GM18520 (cell line): ENCODE results near the gene GPC5.
"Not testable (repeated sequence)": the region's sequence is repeated elsewhere in the genome, so short reads cannot be mapped to it uniquely, and the experiment has no call there.

Source experiments
- ATAC-seq: cut with Tn5 transposase; IDR thresholded peaks from one replicate; pipeline ENCODE4 v1.9.1; 2021; ENCODE audit not compliant: unreplicated experiment

GPC5 gene

DNA sequence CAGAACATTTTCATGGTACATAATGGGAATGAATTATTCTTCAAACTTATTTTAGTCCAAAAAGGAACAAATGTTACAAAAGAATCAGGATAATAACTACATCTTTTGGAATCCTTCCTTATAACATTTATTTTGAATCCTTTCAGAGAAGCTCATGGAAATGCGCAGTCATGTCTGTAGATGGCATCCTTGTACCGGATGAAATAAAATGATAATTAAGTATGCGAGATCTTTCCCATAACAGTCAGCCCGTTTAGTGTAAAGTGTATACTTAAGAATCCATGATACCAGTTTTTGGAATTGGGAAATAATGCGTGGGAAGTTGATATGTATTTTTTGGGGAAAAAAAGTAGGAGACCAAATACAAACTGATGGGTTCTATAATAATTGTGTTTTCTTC is 418.8 kb downstream of the GPC5 start:
- no peak for ATAC-seq

DNA sequence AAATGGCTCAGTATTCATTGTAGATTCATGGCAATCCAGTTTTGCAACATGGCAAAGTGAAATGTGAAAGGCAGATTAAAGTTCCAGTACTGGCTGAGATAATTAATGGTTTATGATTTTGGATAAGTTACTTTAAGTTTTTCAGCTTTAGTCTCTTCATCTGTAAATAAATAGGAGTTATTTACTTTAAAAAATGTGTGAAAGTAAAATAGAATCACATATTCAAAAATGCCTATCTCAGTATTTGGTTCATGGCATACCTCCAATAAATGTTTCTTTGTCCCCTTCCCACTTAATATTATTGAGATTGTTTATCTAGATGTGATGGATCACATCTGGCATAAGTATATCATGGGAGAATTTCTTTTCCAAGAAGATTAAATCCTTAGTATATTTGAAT is 426.0 kb downstream of the GPC5 start:
- no peak for ATAC-seq

GRCh38 chr13:91825516-91825915 is 427.1 kb downstream of the GPC5 start:
- no peak for ATAC-seq

DNA sequence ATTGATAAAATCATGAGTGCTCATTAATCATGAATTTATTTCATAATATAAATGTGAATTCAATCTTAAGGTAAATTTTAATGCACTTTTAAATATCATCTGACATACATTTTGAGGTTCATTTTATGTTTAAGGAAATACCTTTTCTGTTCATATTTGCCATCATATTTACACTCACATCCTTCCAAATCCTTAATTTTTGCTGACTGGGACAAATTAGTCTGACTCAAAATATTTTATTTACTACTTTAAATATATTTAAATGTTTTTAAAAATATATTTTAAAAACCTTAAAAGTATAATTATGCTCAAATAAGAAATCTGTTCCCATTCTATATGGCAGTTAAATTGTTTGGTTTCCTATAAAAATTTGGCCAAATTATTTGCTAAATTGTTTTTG is 438.1 kb downstream of the GPC5 start:
- no peak for ATAC-seq

DNA sequence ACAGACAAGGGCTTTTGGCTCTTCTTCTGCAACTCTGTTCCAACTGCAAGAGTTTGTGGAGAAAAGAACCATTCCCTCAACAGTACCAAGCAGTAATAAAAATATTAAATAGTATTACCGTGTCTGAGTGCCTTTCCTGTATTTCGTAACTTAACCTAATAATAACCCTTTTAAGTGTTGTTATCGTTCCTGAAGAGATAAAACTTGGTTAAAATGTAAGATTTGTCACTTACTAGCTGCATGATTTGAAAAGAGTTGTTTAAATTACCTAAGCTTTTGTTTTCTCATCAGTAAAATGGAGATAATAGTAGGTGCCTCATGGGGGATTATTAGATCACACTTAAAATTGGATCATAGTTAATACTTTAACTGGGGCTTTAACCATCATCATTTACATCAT is 447.2 kb downstream of the GPC5 start:
- no peak for ATAC-seq

- ATAC-seq: no peak
Observed at GRCh38 chr13:91863699-91864098, 465.3 kb downstream of the GPC5 start.

GRCh38 chr13:91868351-91868750 is 469.9 kb downstream of the GPC5 start:
- ATAC-seq: no peak

DNA sequence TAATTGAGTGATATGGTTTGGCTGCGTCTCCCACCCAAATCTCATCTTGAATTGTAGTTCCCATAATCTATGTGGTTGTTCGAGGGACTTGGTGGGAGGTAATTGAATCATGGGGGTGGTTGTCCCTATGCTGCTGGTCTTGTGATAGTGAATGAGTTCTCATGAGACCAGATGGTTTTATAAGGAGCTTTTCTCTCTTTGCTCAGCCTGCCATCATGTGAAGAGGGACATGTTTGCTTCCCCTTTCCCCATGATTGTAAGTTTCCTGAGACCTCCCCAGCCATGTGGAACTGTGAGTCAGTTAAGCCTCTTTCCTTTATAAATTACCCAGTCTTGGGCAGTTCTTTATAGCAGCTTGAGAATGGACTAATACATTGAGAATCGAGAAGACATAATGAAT is 480.1 kb downstream of the GPC5 start:
- no peak for ATAC-seq

GRCh38 chr13:91879360-91879759 is 480.9 kb downstream of the GPC5 start:
- ATAC-seq: no peak

DNA sequence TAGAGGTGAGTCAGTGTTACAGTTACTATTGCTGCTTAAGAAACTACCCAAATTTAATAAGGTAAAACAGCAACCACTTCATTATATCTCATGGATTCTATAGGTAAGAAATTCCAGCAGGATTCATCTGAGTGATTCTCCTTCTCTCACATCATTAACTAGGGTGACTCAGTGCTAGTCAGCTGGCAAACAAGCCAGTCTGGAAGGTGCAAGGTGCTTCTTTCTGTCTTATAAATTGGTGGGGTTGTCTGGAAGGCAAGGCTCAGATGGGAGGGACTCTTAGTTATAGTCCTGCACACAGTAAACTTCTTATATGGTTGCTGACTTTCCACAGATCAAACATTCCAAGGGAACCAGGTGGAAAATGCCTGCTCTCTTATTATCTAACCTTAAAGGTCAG is 484.5 kb downstream of the GPC5 start:
- ATAC-seq: no peak

- ATAC-seq: no peak
Observed at GRCh38 chr13:91889641-91890040, 491.2 kb downstream of the GPC5 start.

DNA sequence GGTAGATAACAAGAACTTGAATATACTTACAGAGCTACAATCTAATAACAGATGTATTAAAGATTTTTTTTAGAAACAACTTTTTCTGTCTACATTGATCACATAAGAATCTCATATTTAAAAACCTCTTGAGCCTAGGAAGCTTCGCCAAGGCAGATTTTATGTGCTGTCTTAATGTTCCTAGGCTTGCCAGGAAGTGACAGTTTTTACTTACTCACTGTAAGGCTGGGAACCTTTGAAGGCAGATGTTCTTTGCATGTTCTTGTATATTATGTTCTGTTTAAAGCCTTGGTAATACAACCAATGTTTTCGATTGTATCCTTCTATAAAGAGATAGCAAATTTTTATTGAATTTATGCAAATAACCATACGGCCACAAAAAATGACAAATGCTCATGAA is 492.7 kb downstream of the GPC5 start:
- no peak for ATAC-seq

GRCh38 chr13:91893040-91893439 is 494.6 kb downstream of the GPC5 start:
- ATAC-seq: no peak

DNA sequence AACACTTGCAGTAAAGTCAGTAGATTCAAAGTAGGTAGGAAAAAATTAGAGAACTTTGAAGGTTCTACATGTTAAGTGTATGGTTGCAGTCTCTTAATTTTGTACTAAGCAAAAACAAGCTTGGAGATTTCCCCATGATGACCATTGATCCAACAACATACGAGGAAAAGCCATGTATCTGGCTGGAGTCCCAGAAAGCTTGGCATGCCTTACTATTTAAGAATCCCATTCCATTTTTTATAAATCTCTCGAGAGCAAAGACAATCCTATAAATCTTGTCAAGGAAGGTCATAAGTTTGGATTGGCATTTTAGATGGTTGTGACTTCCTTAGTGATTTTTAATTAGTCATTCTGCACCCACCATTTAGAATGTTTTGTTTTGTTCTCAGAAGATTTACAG is 495.9 kb downstream of the GPC5 start:
- no peak for ATAC-seq

DNA sequence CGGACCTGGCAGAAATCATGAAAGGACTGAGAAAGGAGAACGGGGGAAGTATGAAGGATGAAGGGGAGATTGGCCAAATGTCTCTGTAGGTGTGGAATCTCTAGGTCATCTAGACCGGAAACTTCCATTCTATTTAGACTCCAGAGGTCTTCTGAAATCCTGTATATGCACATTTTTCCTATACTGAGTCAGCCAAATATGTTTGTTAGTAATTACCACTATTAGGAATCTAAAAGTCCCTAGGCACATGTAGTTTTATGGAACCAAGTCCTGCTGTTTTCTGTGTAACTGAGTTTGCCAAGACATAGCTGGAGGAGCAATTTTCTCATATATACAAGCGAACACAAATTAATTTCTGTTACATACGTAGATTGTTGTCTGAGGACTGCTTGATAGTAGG is 498.1 kb downstream of the GPC5 start:
- ATAC-seq: no peak

- ATAC-seq: not testable (repeated sequence)
Observed at GRCh38 chr13:91898986-91899385, 500.6 kb downstream of the GPC5 start.

DNA sequence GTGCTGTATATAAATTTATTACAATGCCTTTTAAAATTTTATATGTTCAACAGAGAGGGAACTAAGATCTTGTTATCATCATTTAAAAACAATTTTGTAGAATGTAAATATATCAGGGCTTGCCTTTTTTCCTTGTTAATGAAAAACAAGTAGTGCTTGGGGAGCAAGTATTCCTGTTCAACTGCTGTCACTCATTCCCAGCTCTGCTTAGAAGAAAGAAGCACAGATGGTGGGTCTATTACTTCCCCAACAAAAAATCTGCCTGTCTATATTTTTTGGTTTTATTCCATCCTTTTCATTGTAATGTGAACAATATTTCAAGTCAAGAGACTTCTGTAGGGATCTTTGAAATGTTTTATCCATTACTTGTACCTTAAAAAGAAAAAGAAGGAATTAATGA is 503.9 kb downstream of the GPC5 start:
- ATAC-seq: no peak

- peak; percentile 68 for ATAC-seq
Observed at GRCh38 chr13:91904005-91904404, 505.6 kb downstream of the GPC5 start.

GRCh38 chr13:91904597-91904996 is 506.2 kb downstream of the GPC5 start:
- no peak for ATAC-seq

- ATAC-seq: no peak
Observed at GRCh38 chr13:91907398-91907797, 509.0 kb downstream of the GPC5 start.

GRCh38 chr13:91909617-91910016 is 511.2 kb downstream of the GPC5 start:
- ATAC-seq: no peak

GRCh38 chr13:91922969-91923592 is 524.7 kb downstream of the GPC5 start:
- ATAC-seq: no peak

DNA sequence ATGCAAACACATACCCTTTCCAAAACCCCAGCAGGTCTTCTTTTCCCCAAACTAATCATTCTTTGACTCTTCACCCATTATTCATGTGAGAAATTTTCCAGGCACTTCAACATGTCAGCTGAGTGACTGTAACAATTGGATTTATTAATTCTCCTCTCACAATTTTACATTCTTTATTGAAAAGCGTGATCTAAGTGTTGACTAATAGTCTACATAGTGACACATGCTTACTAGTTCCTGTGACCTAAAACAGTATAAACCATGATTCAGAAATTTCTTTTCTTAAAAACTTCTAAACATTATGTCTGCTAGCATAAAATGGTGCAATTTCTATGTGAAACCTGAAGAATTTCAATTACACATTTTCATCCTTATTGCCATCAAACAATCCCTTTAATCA is 532.3 kb downstream of the GPC5 start:
- no peak for ATAC-seq

GRCh38 chr13:91934354-91934753 is 535.9 kb downstream of the GPC5 start:
- ATAC-seq: no peak
